GM10847 (cell line): ENCODE data around the gene PTCH2.

Experiments
- POLR2A ChIP-seq: IDR thresholded peaks from 2 replicates; pipeline ENCODE4 v1.6.1; 2011; ENCODE audit not compliant: insufficient read length; ENCODE audit errors: extremely low read depth

PTCH2 gene

DNA sequence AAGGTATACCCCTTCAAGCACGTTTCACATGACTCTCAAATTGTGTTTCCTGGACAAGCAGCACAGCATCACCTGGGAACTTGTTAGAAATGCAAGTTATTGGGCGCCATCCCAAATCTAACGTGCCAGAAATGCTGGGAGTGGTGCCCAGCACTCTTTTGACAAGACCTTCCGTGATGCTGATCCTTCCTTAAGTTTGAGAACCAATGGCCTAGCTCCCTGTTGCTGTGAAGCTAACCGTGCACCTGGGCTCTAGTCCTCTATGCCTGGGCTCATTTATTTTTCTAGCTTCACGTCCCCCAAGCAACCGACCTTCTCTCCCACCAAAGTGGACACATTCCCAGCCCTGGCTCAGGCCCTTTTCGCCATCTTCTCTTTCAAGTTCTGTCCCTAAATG is 59.4 kb downstream of the PTCH2 start:
- TF ChIP-seq POLR2A: no peak

DNA sequence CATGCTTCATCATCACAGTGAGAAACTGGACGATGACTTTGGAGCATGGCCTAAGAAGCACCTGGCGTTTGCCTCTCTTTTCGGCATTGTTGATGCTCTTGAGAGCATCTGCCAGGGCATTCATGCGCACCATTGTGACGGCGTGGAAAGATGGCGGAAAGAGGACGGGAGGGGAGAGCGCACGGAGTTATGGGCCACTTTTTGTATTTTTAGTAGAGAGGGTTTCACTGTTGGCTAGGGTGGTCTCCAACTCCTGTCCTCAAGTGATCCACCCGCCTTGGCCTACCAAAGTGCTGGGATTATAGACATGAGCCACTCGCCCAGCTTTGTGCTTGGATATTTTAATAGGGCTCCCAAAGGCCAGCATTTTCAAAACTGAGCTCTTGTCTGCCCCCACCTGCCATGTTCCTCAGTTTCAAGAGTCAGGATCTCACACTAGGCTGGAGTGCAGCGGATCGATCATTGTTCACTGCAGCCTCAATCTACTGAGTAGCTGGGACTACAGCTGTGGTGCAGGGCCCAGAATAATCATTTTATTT is 62.4 kb downstream of the PTCH2 start:
- TF ChIP-seq POLR2A: no peak

- no peak for TF ChIP-seq POLR2A
These were observed 64.1 kb downstream of the PTCH2 start for GRCh38 chr1:44778705-44779576.

DNA sequence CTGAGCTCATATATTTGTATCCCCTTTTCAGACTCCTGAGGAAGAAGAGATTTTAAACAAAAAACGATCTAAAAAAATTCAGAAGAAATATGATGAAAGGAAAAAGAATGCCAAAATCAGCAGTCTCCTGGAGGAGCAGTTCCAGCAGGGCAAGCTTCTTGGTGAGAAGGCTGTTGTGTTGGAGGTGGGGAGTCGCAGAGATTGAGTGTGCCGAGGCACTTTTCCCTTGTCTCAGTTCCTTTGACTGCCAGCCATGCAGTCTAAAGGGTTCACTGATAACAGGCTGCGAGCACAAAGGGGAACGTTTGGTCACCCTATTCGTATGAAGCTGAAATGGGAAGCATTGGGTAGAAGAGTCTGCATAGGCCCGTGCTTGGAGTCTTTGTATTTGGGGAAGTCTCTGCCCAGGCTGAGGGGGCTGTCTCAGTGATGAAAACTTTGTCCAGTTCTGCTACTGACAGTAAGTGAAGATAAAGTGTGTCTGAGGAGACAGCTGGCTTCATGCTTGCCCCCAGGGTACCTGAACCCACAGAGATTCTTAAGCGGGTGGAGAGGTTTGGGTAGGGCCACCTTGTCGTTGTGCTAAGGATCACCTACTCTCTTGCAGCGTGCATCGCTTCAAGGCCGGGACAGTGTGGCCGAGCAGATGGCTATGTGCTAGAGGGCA is 65.0 kb downstream of the PTCH2 start:
- no peak for TF ChIP-seq POLR2A

DNA sequence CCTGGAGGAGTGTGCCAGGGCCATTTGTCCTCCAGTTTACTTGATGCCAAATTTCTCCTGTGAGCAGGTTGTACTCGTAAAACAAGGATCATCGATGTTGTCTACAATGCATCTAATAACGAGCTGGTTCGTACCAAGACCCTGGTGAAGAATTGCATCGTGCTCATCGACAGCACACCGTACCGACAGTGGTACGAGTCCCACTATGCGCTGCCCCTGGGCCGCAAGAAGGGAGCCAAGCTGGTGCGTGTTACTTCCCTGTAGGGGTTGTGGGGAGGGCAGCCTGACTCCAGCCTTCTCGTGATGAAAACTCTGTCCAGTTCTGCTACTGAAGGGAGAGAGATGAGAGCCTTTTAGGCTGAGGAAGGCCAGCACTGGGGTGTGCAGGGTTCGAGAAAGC is 65.5 kb downstream of the PTCH2 start:
- TF ChIP-seq POLR2A: no peak

- no peak for TF ChIP-seq POLR2A
These were observed 66.4 kb downstream of the PTCH2 start for GRCh38 chr1:44776730-44777068.

DNA sequence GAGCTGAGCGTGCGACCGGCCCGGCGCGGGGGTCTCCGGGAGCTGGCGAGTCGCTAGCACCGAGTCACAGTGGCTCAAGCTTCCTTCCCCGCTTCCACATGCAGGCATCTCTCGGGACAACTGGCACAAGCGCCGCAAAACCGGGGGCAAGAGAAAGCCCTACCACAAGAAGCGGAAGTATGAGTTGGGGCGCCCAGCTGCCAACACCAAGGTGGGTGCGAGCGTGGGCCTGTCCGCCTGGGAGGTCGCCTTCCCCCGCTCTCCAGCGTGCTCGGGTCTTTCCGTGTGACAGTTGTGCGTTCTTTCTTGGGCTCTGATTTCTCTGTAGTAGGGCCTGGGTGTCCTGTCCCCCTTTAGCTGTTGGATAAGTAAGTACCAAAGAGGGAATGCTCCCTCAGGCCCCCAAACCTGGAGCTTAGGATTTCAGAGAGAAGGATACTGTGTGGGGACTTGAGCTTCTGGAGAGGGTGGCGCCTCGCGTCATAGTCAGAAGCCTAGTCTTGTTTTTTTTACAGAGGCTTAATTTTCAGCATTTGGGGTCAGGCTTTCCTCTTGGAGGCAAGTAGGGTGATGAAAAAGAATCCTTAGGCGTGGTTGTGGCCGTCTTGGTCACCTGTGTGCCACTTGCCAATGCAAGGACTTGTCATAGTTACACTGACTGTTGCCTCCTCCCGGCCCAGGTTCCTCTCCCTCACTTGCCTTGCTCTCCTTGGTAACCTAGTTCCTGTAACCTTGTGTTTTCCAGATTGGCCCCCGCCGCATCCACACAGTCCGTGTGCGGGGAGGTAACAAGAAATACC is 66.9 kb downstream of the PTCH2 start:
- TF ChIP-seq POLR2A: peak; percentile 20

DNA sequence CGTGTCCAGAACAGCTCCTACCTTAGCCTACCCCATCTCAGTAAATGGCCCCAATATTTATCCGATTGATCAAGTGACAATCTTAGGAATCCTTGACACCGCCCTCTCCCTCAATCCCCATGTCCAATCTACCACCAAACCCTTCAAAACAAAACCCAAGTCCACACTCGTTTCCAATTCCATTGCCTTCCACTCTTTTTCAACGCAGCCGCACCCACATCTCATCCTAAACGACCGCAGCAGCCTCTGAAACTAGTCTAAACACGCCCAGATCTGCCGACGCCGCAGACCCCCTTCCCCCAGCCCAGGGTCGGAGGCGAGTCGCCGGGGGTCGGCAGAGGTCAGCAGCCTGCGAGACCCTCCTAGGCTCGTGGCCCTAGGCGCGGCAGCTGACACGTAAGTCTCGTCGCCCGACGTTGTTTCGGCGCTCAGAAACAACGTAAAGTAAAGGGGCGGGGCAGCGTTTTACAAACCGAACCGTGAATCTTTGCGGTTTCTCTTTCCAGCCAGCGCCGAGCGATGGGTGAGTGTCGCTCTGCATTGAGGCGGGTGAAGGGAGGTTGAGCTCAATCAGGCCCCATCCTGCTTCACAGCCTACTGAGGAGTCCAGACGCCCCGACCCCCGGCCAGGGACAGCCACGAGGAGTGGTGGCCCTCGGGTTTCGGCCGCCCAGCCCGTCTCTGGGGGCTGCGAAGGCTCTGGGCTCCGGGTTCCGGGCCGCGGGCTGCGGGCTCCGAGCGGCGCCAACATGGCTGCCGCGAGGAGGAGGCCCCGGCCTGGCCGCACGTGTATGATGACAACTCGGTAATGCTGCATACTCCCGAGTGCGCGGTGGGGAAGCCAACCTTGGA is 67.7 kb downstream of the PTCH2 start, which contains the start of gene RPS8:
Gene RPS8, plus strand, starts transcription at position 463 of the 852 bp plus-strand sequence. Its CDS starts 57 bp downstream, at position 520.
- peak; percentile 97 for TF ChIP-seq POLR2A
